GM12801 (cell line): ENCODE measurements around the gene NODAL.

Experiments used
- CTCF ChIP-seq: IDR thresholded peaks from one replicate; pipeline ENCODE4 v1.5.1; 2011; ENCODE audit warnings: control low read depth; ENCODE audit not compliant: insufficient read length; ENCODE audit errors: extremely low read depth

The NODAL gene

DNA sequence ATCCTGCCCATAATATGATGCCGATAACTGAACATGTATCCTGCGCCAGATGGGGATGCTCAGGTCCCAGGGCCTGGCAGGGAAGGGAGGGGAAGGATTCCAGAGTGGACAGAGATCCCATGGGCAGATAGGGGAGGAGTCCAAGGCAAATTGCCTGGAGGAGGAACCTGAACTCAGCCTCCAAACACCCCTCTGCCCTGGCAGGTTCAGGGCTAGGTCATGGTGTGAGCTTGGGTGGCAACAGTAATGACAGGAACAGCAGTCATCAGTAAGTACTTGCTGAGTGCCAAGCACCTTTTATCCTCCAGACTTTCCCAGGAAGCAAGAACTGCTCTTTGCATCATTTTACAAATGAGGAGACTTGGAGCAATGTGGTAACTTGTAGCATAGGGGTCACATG lies 33.3 kb upstream of the NODAL start:
- TF ChIP-seq CTCF, result no peak

DNA sequence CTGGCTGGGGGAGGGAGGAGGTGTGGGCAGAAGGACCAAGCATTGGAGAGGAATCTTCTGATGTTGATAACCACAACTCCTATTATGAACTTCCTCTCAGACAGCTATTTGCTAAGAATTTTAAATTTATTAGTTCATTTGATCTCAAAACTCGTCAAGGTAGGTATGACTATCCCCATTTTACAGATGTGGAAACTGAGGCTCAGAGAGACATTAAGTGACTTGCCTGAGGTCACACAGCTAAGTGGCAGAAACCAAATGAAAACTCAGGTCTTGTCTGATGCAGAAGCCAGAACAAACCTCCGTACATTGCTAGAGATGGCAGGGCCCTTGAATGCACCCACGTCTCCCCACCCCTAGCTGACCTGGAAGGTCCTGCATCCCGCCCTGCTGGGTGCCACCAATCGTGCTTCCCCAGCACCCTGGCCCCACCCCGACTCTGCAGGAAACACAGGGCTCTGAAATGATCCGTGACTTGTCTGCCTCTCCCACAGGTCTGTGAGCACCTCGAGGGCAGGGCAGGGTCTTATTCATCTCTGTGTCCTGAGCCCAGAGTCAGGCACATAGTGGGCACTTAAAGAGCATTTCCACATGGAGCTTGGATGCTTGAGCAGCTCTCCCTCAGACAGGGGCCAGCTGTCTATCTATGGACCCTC lies 31.4 kb upstream of the NODAL start:
- no peak for TF ChIP-seq CTCF

GRCh38 chr10:70466951-70467350 lies 25.5 kb upstream of the NODAL start:
- TF ChIP-seq CTCF, result no peak

DNA sequence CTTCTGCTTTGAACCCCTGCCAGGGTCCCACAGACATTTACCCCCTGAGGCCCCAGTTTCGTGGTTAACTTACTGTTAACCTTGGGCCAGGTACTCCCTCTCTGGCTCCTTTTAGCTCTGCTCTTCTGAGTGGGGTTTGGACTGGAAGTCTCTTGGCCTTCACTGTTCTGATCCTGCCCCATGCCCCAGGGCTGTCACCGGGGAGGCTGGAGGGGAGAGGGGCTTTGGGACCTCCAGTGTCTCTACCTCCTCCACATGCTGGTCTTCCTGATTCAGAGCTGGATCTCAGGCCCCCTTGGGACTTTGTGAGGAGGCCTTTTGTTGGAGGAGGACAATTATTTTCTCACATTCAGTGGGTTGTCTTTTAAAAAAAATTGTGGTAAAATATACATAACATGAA lies 24.4 kb upstream of the NODAL start:
- TF ChIP-seq CTCF, result no peak

- TF ChIP-seq CTCF, result no peak
Observed at GRCh38 chr10:70465278-70465677, 23.8 kb upstream of the NODAL start.

- no peak for TF ChIP-seq CTCF
Observed at GRCh38 chr10:70462349-70462984, 21.0 kb upstream of the NODAL start.

DNA sequence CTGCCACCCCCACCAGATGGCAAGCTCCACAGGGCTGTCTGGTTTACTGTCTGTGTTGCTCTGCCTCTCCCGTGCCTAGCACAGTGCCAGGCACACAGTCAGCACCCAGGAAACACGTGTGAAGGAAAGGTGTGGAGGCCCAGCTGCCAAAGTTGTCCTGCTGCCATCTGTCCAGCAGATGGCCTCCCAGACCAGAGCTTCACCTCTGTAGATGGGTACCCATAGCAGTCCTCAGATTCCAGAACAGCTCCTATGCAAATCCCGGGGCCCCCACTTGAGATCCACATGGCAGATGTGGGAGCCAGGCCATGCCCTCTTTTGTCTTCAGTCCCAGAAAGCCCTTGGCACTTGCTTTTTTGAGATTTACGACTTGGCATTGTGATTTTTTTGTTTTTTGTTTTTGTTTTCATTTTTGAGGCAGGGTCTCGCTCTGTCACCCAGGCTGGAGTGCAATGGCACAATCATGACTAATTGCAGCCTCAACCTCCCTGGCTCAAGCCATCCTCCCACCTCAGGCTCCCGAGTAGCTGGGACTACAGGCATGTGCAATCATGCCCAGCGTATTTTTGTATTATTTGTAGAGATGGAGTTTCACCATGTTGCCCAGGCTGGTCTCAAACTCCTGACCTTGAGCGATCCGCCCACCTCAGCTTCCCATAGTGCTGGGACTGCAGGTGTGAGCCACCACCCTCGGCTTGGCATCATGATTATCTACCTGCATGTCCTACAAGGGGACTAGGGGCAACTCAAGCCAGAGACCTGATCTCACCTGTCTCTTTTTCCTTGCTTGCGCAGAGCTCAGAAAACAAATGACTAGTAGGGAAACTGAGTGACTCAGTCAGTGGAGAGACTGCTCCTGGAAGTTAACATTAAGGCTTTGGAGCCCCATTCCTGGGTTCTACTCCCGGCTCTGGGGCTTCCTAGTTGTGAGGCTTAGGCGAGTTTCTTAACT lies 20.2 kb upstream of the NODAL start:
- no peak for TF ChIP-seq CTCF
